Spleen (tissue), 7 donors: ENCODE results near the gene TSPAN8.

Source experiments
- POLR2AphosphoS5 ChIP-seq, 3 donors: sonication (generic); formaldehyde crosslinking; IDR thresholded peaks; one replicate each; pipeline ENCODE4 v1.5.1; 2017; ENCODE audit warnings: antibody characterized with exemption in 3 of 3
- TF ChIP-seq, protein P1 (sequence below), 11 experiments: fragments of 200-600 bp in 7 of 11; fragments of 450-650 bp in 4 of 11; sonication (generic) in 4 of 11; IDR thresholded peaks in 8 of 11; conservative IDR thresholded peaks in 3 of 11; 1 replicate in 7 of 11; 2 replicates in 4 of 11; pipeline versions ENCODE4 v1.4.0 to v1.8.0; 2016 to 2021; ENCODE audit warnings: antibody characterized with exemption in 11 of 11, inconsistent platforms in 4 of 11, mild to moderate bottlenecking in 1 of 11
- donor health status: DM: no; HTN: no; CAD: no; lungs with moderate emphysema.
- donor health status: DM: no; HTN: no; CAD: no.
- donor health status: DM: no; HTN: no; CAD: no.

- TF ChIP-seq, protein P1, sequence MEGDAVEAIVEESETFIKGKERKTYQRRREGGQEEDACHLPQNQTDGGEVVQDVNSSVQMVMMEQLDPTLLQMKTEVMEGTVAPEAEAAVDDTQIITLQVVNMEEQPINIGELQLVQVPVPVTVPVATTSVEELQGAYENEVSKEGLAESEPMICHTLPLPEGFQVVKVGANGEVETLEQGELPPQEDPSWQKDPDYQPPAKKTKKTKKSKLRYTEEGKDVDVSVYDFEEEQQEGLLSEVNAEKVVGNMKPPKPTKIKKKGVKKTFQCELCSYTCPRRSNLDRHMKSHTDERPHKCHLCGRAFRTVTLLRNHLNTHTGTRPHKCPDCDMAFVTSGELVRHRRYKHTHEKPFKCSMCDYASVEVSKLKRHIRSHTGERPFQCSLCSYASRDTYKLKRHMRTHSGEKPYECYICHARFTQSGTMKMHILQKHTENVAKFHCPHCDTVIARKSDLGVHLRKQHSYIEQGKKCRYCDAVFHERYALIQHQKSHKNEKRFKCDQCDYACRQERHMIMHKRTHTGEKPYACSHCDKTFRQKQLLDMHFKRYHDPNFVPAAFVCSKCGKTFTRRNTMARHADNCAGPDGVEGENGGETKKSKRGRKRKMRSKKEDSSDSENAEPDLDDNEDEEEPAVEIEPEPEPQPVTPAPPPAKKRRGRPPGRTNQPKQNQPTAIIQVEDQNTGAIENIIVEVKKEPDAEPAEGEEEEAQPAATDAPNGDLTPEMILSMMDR (IDR thresholded peaks at IDR 0.05 in 8 of 11, conservative IDR thresholded peaks at IDR 0.05 in 3 of 11), result no peak
- TF ChIP-seq POLR2AphosphoS5 (IDR thresholded peaks at IDR 0.05), result no peak
These were observed 16.3 kb upstream of the TSPAN8 start for GRCh38 chr12:71174146-71174545.
